Measurements from ENCODE around the gene RGS12. TPM values are rescaled to one million over a fixed set of nuclear protein-coding genes. Genes with fewer than 3 reads are reported as not detected.

RGS12 gene
- polyA plus RNA-seq, 2 of the 4 experiments (the other 2 are of a cell fraction) = 7.4 to 8.9 TPM

GRCh38 chr4:3336382-3337356 is 43.8 kb downstream of the RGS12 start:
- no peaks in the 10 kb centered on the region for H3K9me3 ChIP-seq
- DNase-seq (ENCODE audit: low read depth in 1 of 2, low spot score in 1 of 2) (no peak), ATAC-seq (no peak), FAIRE-seq (no peak)
- no peak for TF ChIP-seq SREBF2 (IDR thresholded peaks at IDR 0.05)
- no peak for TF ChIP-seq EHF (CRISPR knock-in tag; IDR thresholded peaks at IDR 0.05)
- no peak for TF ChIP-seq JUNB (IDR thresholded peaks at IDR 0.05)
- no peak for TF ChIP-seq HOXB5 (CRISPR knock-in tag; IDR thresholded peaks at IDR 0.05)
- no peak for TF ChIP-seq ESRRA (IDR thresholded peaks at IDR 0.05; ENCODE audit: borderline replicate concordance, low read length)
- no peak for TF ChIP-seq SMC3 (IDR thresholded peaks at IDR 0.05)
- no peak for TF ChIP-seq HMGXB4 (CRISPR knock-in tag; IDR thresholded peaks at IDR 0.05; ENCODE audit: borderline replicate concordance)
- TF ChIP-seq MAX (IDR thresholded peaks at IDR 0.05) = no peak
- TF ChIP-seq PHF8 (IDR thresholded peaks at IDR 0.05; ENCODE audit: borderline replicate concordance, low read depth) = no peak
- no peak for TF ChIP-seq HOXA7 (CRISPR knock-in tag; IDR thresholded peaks at IDR 0.05)
- TF ChIP-seq, protein P1, sequence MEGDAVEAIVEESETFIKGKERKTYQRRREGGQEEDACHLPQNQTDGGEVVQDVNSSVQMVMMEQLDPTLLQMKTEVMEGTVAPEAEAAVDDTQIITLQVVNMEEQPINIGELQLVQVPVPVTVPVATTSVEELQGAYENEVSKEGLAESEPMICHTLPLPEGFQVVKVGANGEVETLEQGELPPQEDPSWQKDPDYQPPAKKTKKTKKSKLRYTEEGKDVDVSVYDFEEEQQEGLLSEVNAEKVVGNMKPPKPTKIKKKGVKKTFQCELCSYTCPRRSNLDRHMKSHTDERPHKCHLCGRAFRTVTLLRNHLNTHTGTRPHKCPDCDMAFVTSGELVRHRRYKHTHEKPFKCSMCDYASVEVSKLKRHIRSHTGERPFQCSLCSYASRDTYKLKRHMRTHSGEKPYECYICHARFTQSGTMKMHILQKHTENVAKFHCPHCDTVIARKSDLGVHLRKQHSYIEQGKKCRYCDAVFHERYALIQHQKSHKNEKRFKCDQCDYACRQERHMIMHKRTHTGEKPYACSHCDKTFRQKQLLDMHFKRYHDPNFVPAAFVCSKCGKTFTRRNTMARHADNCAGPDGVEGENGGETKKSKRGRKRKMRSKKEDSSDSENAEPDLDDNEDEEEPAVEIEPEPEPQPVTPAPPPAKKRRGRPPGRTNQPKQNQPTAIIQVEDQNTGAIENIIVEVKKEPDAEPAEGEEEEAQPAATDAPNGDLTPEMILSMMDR (IDR thresholded peaks at IDR 0.05) = no peak
- no peak for TF ChIP-seq FOXS1 (CRISPR knock-in tag; IDR thresholded peaks at IDR 0.05)
- no peak for TF ChIP-seq TP53 (CRISPR knock-in tag; IDR thresholded peaks at IDR 0.05)
- no peak for TF ChIP-seq BHLHE40 (IDR thresholded peaks at IDR 0.05; ENCODE audit: low read depth, low read length)
- no peak for TF ChIP-seq NR3C1 (IDR thresholded peaks at IDR 0.05)
- H3K27ac ChIP-seq = no peak overlapping the region
- CTCF ChIA-PET = no interaction called here
- H3K4me3 ChIP-seq = no peak overlapping the region
- H3K4me2 ChIP-seq = no peak overlapping the region
- POLR2A ChIA-PET = no interaction called here
- H3K4me1 ChIP-seq = peaks cover 15% of the 10 kb centered on the region
- WGBS (ENCODE audit: missing lambda C conversion rate) = 67% methylated on average over 14 of the region's 14 CpGs

DNA sequence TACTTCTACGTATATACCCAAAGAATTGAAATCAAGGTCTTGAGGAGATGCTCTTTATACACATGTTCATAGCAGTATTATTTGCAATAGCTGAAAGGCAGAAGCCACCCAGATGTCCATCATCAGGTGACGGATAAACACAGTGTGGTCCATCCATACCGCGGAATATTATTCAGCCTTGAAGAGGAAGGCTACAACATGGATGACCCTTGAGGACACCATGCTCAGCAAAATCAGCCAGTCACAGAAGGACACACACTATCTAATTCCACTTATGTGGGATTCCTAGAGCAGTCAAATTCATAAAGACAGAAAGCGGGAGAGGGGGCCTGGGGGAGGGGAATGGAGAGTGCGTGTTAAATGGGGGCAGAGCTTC is 44.5 kb downstream of the RGS12 start:
- DNase-seq (ENCODE audit: low read depth in 1 of 2, low spot score in 1 of 2) (no peak), ATAC-seq (no peak), FAIRE-seq (no peak)
- no peak overlapping the region for H3K4me3 ChIP-seq
- H3K27ac ChIP-seq = no peak overlapping the region
- WGBS (ENCODE audit: missing lambda C conversion rate) = 94% methylated on average over 5 of the region's 6 CpGs
- H3K4me2 ChIP-seq = no peak overlapping the region
- ChIA-PET POLR2A (no interaction called here), CTCF (no interaction called here)
- peaks cover 22% of the 10 kb centered on the region for H3K4me1 ChIP-seq
- H3K9me3 ChIP-seq = no peaks in the 10 kb centered on the region
- TF ChIP-seq MAX (IDR thresholded peaks at IDR 0.05) = no peak
- no peak for TF ChIP-seq CHD2 (IDR thresholded peaks at IDR 0.05; ENCODE audit: low read length, partially characterized antibody)
- TF ChIP-seq, protein P2, sequence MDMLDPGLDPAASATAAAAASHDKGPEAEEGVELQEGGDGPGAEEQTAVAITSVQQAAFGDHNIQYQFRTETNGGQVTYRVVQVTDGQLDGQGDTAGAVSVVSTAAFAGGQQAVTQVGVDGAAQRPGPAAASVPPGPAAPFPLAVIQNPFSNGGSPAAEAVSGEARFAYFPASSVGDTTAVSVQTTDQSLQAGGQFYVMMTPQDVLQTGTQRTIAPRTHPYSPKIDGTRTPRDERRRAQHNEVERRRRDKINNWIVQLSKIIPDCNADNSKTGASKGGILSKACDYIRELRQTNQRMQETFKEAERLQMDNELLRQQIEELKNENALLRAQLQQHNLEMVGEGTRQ (IDR thresholded peaks at IDR 0.05) = no peak
- no peak for TF ChIP-seq ATOH8 (CRISPR knock-in tag; IDR thresholded peaks at IDR 0.05; ENCODE audit: low read depth)
- no peak for TF ChIP-seq CHD4 (IDR thresholded peaks at IDR 0.05; ENCODE audit: borderline replicate concordance)
- no peak for TF ChIP-seq NFE2L2 (conservative IDR thresholded peaks at IDR 0.05; ENCODE audit: low read length)
- TF ChIP-seq MYC (IDR thresholded peaks at IDR 0.05; ENCODE audit: borderline replicate concordance, low read length) = no peak

All from A549 (cell line).